Glutamatergic neuron (in vitro differentiated cells): ENCODE results near the gene CABP4. TPM values are rescaled to one million over a fixed set of nuclear protein-coding genes. Genes with fewer than 3 reads are reported as not detected.
"Not testable (repeated sequence)": the region's sequence is repeated elsewhere in the genome, so short reads cannot be mapped to it uniquely, and the experiment has no call there.

Experiments
- DNase-seq: peaks from one replicate; pipeline ENCODE4 v3.0.0; 2022
- H3K27ac Mint-ChIP-seq: one replicate; pipeline ENCODE4 v1.8.0; 2020; ENCODE audit warnings: mild to moderate bottlenecking, mixed read lengths, inconsistent platforms; ENCODE audit not compliant: unreplicated experiment
- H3K27me3 Mint-ChIP-seq: one replicate; pipeline ENCODE4 v1.8.0; 2020; ENCODE audit warnings: mild to moderate bottlenecking, moderate library complexity, mixed read lengths, inconsistent platforms; ENCODE audit not compliant: unreplicated experiment
- H3K36me3 Mint-ChIP-seq: one replicate; pipeline ENCODE4 v1.8.0; 2020; ENCODE audit warnings: mild to moderate bottlenecking, mixed read lengths, inconsistent platforms; ENCODE audit not compliant: unreplicated experiment
- H3K4me1 Mint-ChIP-seq: one replicate; pipeline ENCODE4 v1.8.0; 2020; ENCODE audit warnings: mild to moderate bottlenecking, low read depth, mixed read lengths, inconsistent platforms; ENCODE audit not compliant: unreplicated experiment
- H3K4me3 Mint-ChIP-seq: one replicate; pipeline ENCODE4 v1.8.0; 2020; ENCODE audit warnings: mild to moderate bottlenecking, mixed read lengths, inconsistent platforms; ENCODE audit not compliant: unreplicated experiment
- H3K9me3 Mint-ChIP-seq: one replicate; pipeline ENCODE4 v1.8.0; 2020; ENCODE audit warnings: mild to moderate bottlenecking, moderate library complexity, mixed read lengths, inconsistent platforms; ENCODE audit not compliant: unreplicated experiment
- total RNA-seq: library from RNA; stranded (reverse); fragmentation: NEBNext Ultra II Directional; extraction: Animal tissue kit (Norgen Biotek cat#: 25700); gene quantifications from one replicate; pipeline ENCODE4 v1.2.1, GENCODE V29; 2021; ENCODE audit not compliant: unreplicated experiment
- TF ChIP-seq, protein P1 (sequence below): fragments of 200-600 bp; sonication (generic); IDR thresholded peaks from one replicate; pipeline ENCODE4 v1.5.0; 2021; ENCODE audit not compliant: partially characterized antibody, unreplicated experiment

The CABP4 gene
- total RNA-seq, 1 donor from 2014 or later: not detected

DNA sequence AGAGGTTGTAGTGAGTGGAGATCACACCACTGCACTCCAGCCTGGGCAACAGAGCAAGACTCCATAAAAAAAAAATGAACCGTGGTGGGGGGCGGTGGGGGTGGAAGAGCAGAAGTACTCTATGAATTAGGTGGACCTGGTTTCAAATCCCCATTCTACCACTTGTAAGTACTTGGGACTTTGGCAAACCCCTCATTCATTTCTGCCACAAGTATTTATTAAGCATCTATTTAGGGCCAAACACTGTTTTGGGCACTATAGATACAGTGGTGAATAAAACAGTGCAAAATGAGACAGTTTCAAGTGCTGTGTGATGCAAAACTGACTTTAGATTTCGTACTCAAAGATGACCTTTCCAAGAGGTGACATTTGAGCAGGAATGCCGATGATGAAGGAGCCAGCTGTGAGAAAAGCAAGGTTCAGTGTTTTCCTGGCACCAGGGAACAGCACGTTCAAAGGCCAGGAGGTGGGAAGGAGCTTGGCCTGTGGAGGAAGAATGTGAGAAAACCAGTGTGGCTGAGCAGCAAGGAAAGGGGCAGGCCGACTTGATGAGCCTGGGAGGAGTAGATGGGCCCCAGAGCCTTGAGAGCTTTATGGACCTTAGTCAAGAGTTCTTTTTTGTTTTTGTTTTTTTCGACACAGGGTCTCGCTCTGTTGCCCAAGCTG, 15.3 kb downstream of the CABP4 start:
- H3K9me3 Mint-ChIP-seq: peaks cover 7% of the 10 kb centered on the region
- TF ChIP-seq, protein P1, sequence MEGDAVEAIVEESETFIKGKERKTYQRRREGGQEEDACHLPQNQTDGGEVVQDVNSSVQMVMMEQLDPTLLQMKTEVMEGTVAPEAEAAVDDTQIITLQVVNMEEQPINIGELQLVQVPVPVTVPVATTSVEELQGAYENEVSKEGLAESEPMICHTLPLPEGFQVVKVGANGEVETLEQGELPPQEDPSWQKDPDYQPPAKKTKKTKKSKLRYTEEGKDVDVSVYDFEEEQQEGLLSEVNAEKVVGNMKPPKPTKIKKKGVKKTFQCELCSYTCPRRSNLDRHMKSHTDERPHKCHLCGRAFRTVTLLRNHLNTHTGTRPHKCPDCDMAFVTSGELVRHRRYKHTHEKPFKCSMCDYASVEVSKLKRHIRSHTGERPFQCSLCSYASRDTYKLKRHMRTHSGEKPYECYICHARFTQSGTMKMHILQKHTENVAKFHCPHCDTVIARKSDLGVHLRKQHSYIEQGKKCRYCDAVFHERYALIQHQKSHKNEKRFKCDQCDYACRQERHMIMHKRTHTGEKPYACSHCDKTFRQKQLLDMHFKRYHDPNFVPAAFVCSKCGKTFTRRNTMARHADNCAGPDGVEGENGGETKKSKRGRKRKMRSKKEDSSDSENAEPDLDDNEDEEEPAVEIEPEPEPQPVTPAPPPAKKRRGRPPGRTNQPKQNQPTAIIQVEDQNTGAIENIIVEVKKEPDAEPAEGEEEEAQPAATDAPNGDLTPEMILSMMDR: no peak
- H3K4me3 Mint-ChIP-seq: peak overlapping the region; percentile 61
- peaks cover 8% of the 10 kb centered on the region for H3K27me3 Mint-ChIP-seq
- H3K27ac Mint-ChIP-seq: no peak overlapping the region
- H3K4me1 Mint-ChIP-seq: peaks cover 4% of the 10 kb centered on the region
- no peak for DNase-seq
- no peaks in the 10 kb centered on the region for H3K36me3 Mint-ChIP-seq

DNA sequence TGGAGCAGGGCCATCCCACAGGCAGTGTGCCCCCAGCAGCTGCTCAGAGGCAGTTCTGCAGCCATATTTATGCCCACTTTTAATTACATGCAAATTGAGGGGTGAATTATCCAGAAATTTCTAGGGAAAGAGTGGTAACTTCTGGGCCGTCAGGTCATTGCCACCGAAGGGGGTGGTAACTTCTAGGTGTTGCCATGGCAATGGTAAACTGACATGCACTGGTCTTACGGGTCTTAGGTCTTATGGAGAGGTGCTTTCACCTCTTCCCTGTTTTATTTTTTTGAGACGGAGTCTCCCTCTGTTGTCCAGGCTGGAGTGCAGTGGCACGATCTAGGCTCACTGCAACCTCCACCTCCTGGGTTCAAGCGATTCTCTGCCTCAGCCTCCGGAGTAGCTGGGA, 17.7 kb downstream of the CABP4 start:
- peaks cover 12% of the 10 kb centered on the region for H3K9me3 Mint-ChIP-seq
- H3K27me3 Mint-ChIP-seq: peaks cover 7% of the 10 kb centered on the region
- no peak overlapping the region for H3K4me3 Mint-ChIP-seq
- no peak for DNase-seq
- peaks cover 4% of the 10 kb centered on the region for H3K4me1 Mint-ChIP-seq
- H3K27ac Mint-ChIP-seq: no peak overlapping the region
- TF ChIP-seq, protein P1: no peak
- H3K36me3 Mint-ChIP-seq: no peaks in the 10 kb centered on the region

DNA sequence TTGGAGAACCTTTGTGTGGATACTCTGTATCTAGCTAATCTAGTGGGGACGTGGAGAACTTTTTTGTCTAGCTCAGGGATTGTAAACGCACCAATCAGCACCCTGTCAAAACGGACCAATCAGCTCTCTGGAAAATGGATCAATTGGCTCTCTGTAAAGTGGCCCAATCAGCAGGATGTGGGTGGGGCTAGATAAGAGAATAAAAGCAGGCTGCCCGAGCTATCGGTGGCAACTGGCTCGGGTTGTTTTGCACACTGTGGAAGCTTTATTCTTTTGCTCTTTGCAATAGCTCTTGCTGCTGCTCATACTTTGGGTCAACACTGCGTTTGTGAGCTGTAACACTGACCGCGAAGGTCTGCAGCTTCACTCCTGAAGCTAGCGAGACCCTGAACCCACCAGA, 21.5 kb downstream of the CABP4 start:
- not testable (repeated sequence) for H3K4me3 Mint-ChIP-seq, H3K4me1 Mint-ChIP-seq, H3K36me3 Mint-ChIP-seq, H3K27me3 Mint-ChIP-seq, H3K9me3 Mint-ChIP-seq, DNase-seq
- H3K27ac Mint-ChIP-seq: peak overlapping the region; percentile 90

DNA sequence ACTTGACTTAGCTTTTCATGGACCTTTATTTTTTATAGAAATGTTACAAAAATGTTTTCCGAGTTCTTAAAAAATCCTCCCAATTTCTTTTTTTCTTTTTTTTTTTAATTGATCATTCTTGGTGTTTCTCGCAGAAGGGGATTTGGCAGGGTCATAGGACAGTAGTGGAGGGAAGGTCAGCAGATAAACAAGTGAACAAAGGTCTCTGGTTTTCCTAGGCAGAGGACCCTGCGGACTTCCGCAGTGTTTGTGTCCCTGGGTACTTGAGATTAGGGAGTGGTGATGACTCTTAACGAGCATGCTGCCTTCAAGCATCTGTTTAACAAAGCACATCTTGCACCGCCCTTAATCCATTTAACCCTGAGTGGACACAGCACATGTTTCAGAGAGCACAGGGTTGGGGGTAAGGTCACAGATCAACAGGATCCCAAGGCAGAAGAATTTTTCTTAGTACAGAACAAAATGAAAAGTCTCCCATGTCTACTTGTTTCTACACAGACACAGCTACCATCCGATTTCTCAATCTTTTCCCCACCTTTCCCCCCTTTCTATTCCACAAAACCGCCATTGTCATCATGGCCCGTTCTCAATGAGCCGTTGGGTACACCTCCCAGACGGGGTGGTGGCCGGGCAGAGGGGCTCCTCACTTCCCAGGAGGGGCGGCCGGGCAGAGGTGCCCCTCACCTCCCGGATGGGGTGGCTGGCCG, 22.3 kb downstream of the CABP4 start:
- not testable (repeated sequence) for H3K9me3 Mint-ChIP-seq, H3K27me3 Mint-ChIP-seq, DNase-seq, H3K36me3 Mint-ChIP-seq, H3K4me1 Mint-ChIP-seq, H3K4me3 Mint-ChIP-seq
- peak overlapping the region; percentile 90 for H3K27ac Mint-ChIP-seq

DNA sequence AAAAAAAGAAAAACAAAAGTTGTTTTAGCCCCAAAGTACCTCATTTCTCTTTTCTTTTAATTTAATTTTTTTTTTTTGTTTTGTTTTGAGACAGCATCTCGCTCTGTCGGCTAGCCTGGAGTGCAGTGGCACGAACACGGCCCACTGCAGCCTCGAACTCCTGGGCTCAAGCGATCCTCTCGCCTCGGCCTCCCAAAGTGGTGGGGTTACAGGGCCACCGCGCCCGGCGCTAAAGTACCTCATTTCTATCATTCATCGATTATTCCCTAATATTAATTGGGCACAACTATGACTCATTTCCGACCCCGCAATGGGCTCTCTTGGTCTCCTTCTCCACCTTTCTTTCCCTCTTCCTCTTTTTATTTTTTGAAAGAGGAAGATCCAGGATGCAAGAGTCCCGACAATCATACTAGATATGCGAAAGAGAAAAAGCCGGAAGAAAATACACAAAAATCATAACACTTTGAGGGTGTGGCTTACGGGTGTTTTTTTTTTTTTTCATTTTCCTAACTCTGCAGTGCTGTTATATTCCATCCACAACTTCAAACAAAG, 27.2 kb downstream of the CABP4 start:
- H3K4me3 Mint-ChIP-seq: peak overlapping the region; percentile 94
- TF ChIP-seq, protein P1: no peak
- no peak for DNase-seq
- H3K27me3 Mint-ChIP-seq: peaks cover 3% of the 10 kb centered on the region
- H3K36me3 Mint-ChIP-seq: no peaks in the 10 kb centered on the region
- peak overlapping the region; percentile 95 for H3K27ac Mint-ChIP-seq
- peaks cover 7% of the 10 kb centered on the region for H3K9me3 Mint-ChIP-seq
- H3K4me1 Mint-ChIP-seq: peaks cover under 1% of the 10 kb centered on the region
